ENCODE results near the gene FAM107B. TPM values are rescaled to one million over a fixed set of nuclear protein-coding genes. Genes with fewer than 3 reads are reported as not detected.

FAM107B gene
- total and polyA plus RNA-seq, 2 of the 4 experiments (the other 2 are of a cell fraction): 26.4 to 27.1 TPM

DNA sequence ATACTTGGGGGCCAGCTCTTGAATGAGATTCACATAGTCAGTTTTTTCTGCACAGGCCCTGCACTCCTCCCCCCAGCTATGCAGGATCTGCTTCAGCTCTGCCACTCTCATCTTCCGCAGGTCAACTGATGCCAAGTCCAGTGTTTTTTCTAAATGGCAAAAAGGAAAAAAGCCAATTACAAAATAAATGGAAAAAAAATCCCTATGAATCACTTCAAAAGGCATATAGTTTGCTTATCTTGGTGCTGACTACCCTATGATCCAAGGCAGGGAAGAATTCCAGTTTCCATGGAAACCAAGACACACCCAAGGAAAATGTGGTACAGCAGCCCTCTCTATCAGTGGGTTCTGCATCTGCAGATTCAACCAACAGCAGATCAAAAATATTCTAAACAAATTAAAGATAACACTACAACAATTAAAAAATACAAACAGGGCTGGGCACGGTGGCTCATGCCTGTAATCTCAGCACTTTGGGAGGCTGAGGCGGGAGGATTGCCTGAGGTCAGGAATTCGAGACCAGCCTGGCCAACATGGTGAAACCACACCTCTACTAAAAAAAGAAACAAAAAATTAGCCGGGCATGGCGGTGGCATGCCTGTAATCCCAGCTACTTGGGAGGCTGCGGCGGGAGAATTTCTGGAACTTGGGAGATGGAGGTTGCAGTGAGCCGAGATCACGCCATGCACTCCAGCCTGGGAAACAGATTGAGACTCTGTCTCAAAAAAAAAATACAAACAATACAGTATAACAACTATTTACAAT lies 45.5 kb upstream of the FAM107B start:
- no peak overlapping the region for H3K18ac ChIP-seq (ENCODE audit: low read depth, low read length)
- peak overlapping the region; percentile 92; the same call in 1 of the 2 replicates for H2AK5ac ChIP-seq (ENCODE audit: low read depth, low read length)
- WGBS, 2 experiments (ENCODE audit: extremely low coverage in 2 of 2, insufficient read length in 1 of 2): no CpG with 5 or more reads among the region's 10 CpGs
- peaks cover 3% of the 10 kb centered on the region for H3K4me1 ChIP-seq (ENCODE audit: control insufficient read depth, insufficient read depth, low read length)
- H2AK9ac ChIP-seq (replicated peaks; ENCODE audit: low read depth, low read length, poor library complexity): no peak overlapping the region
- peak overlapping the region; percentile 16 for H3K4me2 ChIP-seq (ENCODE audit: low read depth, low read length)
- no peaks in the 10 kb centered on the region; the same call in 1 of the 2 replicates for H3K27me3 ChIP-seq (ENCODE audit: control insufficient read depth, insufficient read depth, low read length)
- peak overlapping the region; percentile 79 for H2BK120ac ChIP-seq (ENCODE audit: low read depth, low read length)
- DNase-seq (peak; percentile 95), ATAC-seq (ENCODE audit: low read depth) (peak; percentile 97)
- H4K91ac ChIP-seq (ENCODE audit: insufficient read depth, low read depth, low read length): peak overlapping the region; percentile 72
- peak overlapping the region; percentile 29 for H2BK5ac ChIP-seq (ENCODE audit: low read depth, low read length, poor library complexity, severe bottlenecking)
- POLR2A ChIA-PET (ENCODE audit: unreplicated experiment): interaction anchor here (0.6 kb wide), 1 partner anchor 208 kb away, joined by 3 read pairs; no protein-coding TSS in a partner anchor
- no peak overlapping the region for H3K23ac ChIP-seq (ENCODE audit: low read depth, low read length)
- H3K4me3 ChIP-seq (ENCODE audit: insufficient read depth, low read depth, low read length): no peak overlapping the region
- H3K14ac ChIP-seq (replicated peaks; ENCODE audit: low read depth, low read length): peak overlapping the region; percentile 55; the same call in 1 of the 2 replicates
- H4K20me1 ChIP-seq (ENCODE audit: insufficient read depth, low read length): no peaks in the 10 kb centered on the region
- peak overlapping the region; percentile 5; the same call in 1 of the 2 replicates for H3K27ac ChIP-seq (ENCODE audit: insufficient read depth, low read length)
- no peaks in the 10 kb centered on the region for H3K9me3 ChIP-seq (ENCODE audit: control insufficient read depth, insufficient read depth, low read length)
- H4K5ac ChIP-seq (ENCODE audit: low read depth, low read length): no peak overlapping the region
- H3K4ac ChIP-seq (ENCODE audit: low read depth, low read length): peak overlapping the region; percentile 73
- no peaks in the 10 kb centered on the region for H3K36me3 ChIP-seq (ENCODE audit: control insufficient read depth, insufficient read depth, low read length)
- dilution Hi-C loops (cut with HindIII; ENCODE audit: low sequenced_read_pairs, unreplicated experiment): no loop called here
- BruUV-seq (replicated peaks): no TSS peak
- peak overlapping the region; percentile 91 for H2BK20ac ChIP-seq (ENCODE audit: low read depth, low read length)
- peaks cover 4% of the 10 kb centered on the region; the same call in 1 of the 2 replicates for H3K9me1 ChIP-seq (ENCODE audit: insufficient read depth, low read length)
- H2BK15ac ChIP-seq (ENCODE audit: low read depth, low read length): peak overlapping the region; percentile 79; the same call in 1 of the 3 replicates
- in situ Hi-C loops (cut with MboI; ENCODE audit: low sequenced_read_pairs): loop anchor here (5.0 to 25.0 kb wide), 3 partner anchors 225 to 633 kb away; no protein-coding TSS in a partner anchor
- CTCF ChIA-PET: interaction anchor here (0.5 kb wide), 1 partner anchor 284 kb away, joined by 3 read pairs; no protein-coding TSS in a partner anchor
- H2AFZ ChIP-seq (replicated peaks; ENCODE audit: low read length, poor library complexity): peak overlapping the region; percentile 33
- no peak overlapping the region for H3K56ac ChIP-seq (ENCODE audit: extremely low read depth, insufficient read depth, low read length)
- intact Hi-C loops (cut with micrococcal nuclease): loop anchor here (5.0 to 10.0 kb wide), 2 partner anchors 163 to 625 kb away; no protein-coding TSS in a partner anchor
- H3K79me1 ChIP-seq (ENCODE audit: low read depth in 1 of 2, low read length in 2 of 2): peaks cover 0 to 4% of the 10 kb centered on the region in 2 experiments; a peak in 1 of 4 replicates
- no peak overlapping the region for H3K9ac ChIP-seq (ENCODE audit: low read depth, low read length)
- H4K8ac ChIP-seq (ENCODE audit: low read depth in 2 of 2, low read length in 2 of 2): peak overlapping the region; percentile 12 to 49; a peak in 3 of 4 replicates
- TF ChIP-seq, protein P1, sequence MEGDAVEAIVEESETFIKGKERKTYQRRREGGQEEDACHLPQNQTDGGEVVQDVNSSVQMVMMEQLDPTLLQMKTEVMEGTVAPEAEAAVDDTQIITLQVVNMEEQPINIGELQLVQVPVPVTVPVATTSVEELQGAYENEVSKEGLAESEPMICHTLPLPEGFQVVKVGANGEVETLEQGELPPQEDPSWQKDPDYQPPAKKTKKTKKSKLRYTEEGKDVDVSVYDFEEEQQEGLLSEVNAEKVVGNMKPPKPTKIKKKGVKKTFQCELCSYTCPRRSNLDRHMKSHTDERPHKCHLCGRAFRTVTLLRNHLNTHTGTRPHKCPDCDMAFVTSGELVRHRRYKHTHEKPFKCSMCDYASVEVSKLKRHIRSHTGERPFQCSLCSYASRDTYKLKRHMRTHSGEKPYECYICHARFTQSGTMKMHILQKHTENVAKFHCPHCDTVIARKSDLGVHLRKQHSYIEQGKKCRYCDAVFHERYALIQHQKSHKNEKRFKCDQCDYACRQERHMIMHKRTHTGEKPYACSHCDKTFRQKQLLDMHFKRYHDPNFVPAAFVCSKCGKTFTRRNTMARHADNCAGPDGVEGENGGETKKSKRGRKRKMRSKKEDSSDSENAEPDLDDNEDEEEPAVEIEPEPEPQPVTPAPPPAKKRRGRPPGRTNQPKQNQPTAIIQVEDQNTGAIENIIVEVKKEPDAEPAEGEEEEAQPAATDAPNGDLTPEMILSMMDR (conservative IDR thresholded peaks at IDR 0.05; ENCODE audit: low read depth, low read length): peak; percentile 30
- TF ChIP-seq SMC3 (IDR thresholded peaks at IDR 0.05; ENCODE audit: low read depth, low read length) (peak; percentile 7; the same call in 1 of the 2 replicates), CEBPB (IDR thresholded peaks at IDR 0.05; ENCODE audit: low read depth, low read length) (no peak), FOS (IDR thresholded peaks at IDR 0.05; ENCODE audit: low read depth, low read length) (0 out of 2 replicates have a peak, but pooled peaks have one; percentile 39), NFE2L2 (IDR thresholded peaks at IDR 0.05; ENCODE audit: low read depth, low read length) (no peak), RCOR1 (IDR thresholded peaks at IDR 0.05; ENCODE audit: insufficient replicate concordance, low read length) (no peak), MAZ (IDR thresholded peaks at IDR 0.05; ENCODE audit: borderline replicate concordance, low read depth, low read length) (no peak), MAFK (IDR thresholded peaks at IDR 0.05; ENCODE audit: low read depth, low read length) (no peak), POLR2A (IDR thresholded peaks at IDR 0.05; ENCODE audit: low read depth, low read length) (no peak), RAD21 (IDR thresholded peaks at IDR 0.05; ENCODE audit: low read length) (peak; percentile 33; the same call in 1 of the 2 replicates), MXI1 (IDR thresholded peaks at IDR 0.05; ENCODE audit: borderline replicate concordance, low read depth, low read length) (no peak), CHD1 (IDR thresholded peaks at IDR 0.05; ENCODE audit: low read depth, low read length) (no peak), RFX5 (IDR thresholded peaks at IDR 0.05; ENCODE audit: low read depth, low read length) (no peak)
- TF ChIP-seq, protein P2, sequence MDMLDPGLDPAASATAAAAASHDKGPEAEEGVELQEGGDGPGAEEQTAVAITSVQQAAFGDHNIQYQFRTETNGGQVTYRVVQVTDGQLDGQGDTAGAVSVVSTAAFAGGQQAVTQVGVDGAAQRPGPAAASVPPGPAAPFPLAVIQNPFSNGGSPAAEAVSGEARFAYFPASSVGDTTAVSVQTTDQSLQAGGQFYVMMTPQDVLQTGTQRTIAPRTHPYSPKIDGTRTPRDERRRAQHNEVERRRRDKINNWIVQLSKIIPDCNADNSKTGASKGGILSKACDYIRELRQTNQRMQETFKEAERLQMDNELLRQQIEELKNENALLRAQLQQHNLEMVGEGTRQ (IDR thresholded peaks at IDR 0.05; ENCODE audit: low read depth, low read length): no peak

Measured in IMR-90 (cell line).